Activated effector memory CD4-positive, alpha-beta T cell treated with Interleukin-2 at 50 U/mL for 16 hours (primary cell): ENCODE data around the gene CDKN1C.
A peak's percentile ranks its signal among the peaks of the same experiment; 100 is the strongest.

Experiments used
- DNase-seq: peaks from one replicate; pipeline ENCODE4 v3.0.0-alpha.2; 2020

CDKN1C gene

DNA sequence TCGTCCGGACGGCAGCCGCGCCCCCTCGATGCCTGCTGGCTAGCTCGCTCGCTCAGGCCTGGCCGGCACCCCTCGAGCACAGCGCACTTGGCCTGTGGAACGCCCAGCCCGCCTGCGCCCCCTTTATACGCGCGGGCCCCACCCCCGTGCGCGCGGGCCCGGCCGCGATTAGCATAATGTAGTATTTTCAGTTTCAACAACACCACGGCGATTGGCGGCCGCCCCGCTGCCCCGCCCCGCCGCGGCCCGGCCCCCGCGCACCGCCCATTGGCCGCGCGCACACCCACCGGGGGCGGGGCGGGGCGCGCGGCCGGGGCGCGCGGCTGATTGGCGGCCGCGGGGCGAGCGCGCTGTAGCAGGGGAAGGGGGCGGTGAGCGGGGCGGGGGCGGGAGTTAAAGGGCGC is at the start of gene CDKN1C:
TSS of gene CDKN1C (minus strand) at position 98 of the 404 bp plus-strand sequence. CDS start 319 bp downstream, outside the sequence.
- peak; percentile 75 for DNase-seq

GRCh38 chr11:2934611-2935239 is 49.1 kb upstream of the CDKN1C start:
- DNase-seq: no peak

- DNase-seq: no peak
Measured at GRCh38 chr11:2934021-2934550, 48.5 kb upstream of the CDKN1C start.

- peak; percentile 30 for DNase-seq
Measured at GRCh38 chr11:2933375-2934020, 47.9 kb upstream of the CDKN1C start.

DNA sequence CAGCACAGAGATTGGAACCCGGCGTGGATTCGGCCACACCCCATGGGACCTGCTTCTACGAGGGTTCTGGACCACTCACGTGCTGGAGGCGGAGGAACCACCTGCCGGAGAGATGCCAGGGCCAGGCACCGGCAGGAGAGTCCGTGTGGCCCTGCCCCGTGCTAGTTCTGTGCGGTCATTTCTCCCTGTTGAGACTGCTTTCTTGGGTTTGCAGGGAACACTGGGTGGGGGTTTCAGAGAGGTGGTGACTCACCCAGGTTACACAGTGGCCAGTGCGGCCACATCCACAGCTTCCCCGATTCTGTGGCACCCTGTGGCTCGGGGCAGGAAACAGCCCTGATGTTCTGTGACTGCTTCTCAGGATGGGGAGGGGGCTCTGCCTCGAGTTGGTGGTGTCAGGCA is 47.3 kb upstream of the CDKN1C start:
- no peak for DNase-seq

GRCh38 chr11:2931771-2932738 is 46.5 kb upstream of the CDKN1C start:
- DNase-seq: no peak

GRCh38 chr11:2931420-2931746 is 45.8 kb upstream of the CDKN1C start:
- DNase-seq: no peak

GRCh38 chr11:2930704-2931419 is 45.3 kb upstream of the CDKN1C start:
- DNase-seq: peak; percentile 29

DNA sequence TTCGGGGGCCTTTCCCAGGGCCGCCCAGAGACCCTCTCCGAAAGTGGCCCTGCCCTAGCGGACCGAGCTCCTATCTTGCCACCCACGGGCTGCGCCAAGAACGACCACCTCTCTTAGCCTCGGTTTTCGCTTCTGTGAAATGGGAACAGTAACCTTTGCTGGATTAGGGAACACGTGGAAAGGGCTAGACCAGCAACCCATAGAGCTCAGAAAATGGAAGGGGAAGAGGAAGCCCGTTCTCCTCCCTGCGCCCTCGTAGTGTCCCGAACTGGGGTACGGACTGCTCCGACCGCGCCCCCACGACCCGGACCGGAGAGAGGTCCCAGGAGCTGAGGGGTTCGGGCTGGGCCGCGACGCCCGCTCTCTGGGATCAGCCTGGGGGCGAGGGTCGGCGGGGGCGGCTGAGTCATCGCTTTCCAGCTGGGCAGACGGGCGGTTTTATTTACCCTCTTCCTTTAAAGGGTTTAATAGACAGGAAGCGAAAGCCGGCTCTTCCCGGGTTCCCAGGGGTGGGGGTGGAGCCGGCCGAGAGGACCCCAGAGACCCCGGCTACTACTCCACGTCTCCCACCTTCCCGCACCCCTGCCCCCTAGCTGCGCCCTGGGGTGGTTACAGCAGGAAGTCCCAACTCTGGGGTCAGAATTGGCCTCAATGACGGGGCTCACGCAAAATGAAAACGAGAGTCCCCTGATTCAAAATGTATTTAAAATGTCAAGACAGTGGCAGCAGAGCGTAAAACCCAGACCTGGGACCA is 44.6 kb upstream of the CDKN1C start:
- DNase-seq: no peak

GRCh38 chr11:2929531-2929949 is 44.0 kb upstream of the CDKN1C start:
- no peak for DNase-seq

DNA sequence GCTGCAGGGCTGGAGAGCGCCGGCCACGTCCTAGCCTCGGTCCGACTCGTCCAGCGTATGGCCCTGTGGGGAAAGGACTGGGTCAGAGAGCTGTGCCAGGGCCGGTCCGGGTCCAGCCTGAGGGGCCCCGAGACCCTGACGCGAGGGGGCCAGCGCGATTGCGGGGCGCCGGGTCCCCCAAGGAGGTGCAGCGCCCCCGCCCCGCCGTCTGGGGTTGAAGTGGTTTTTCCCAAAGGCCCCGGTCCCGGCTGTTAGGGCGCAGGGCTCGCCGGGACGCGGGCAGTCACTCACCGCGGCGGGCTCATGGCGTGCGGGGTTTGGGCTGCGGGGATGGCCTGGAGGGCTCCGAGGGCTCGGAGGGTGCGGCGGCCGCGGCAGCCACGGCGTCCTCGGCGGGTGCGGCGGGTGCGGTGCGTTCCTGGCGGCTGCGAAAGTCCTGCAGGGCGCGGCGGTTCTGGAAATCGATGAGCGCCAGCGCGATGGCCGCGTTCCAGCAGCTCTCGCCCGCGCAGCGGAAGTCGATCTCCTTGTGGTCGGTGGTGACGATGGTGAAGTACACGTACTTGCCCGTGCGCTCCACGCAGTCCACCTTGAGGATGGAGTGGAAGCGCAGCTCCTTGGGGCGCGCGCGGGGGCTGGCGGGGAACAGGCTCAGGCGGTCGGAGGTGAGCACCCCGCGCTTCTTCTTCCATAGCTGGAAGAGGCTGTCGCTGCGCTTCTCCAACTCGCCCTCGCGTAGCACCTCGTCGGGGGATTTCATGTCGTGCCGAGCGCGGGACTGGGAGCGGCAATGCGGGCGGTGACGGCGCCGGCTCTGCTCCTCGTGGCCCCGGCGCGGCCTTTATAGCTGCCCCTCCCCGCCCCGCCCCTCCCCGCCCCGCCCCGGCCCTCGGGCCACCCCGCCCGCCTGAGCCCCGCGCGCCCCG is 43.3 kb upstream of the CDKN1C start, which contains the start of gene PHLDA2:
TSS of gene PHLDA2 (minus strand) at position 816 of the 926 bp plus-strand sequence. CDS start at position 760, 56 bp downstream.
- DNase-seq: peak; percentile 41

DNA sequence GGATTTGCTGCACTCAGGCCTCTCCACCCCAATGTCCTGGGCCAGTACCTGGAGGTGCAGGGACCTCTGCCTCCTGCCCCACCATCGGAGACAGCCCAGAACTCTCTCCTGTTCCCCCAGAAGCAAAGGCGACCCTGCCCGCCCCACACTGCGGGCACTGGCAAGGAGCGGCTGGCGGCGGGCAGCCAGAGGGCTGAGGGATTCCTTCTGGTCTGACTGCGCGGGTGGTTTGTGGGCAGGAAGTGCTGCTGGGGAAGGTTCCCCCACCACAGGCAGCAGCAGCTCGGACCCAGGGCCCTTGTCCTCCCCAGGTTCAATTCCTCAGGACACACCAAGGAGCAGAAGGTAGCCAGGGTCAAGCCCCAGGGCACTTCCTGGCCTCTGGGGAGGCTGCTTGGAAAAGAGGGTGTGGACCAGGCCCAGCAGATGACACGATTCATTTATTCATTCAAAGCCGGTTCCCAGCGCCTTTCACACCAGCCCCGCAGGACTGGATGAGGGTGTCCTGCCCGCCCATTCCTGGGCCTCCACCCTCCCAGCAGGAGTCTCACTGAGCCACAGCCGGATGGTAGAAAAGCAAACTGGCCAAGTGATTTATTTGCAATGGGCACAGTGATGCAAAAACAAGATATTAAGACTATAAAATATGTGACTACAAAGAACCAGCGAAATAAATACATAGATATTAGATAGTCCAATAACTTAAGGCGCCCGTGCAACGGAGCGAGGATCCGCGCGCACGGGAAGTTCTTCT is 42.5 kb upstream of the CDKN1C start:
- DNase-seq: no peak

DNA sequence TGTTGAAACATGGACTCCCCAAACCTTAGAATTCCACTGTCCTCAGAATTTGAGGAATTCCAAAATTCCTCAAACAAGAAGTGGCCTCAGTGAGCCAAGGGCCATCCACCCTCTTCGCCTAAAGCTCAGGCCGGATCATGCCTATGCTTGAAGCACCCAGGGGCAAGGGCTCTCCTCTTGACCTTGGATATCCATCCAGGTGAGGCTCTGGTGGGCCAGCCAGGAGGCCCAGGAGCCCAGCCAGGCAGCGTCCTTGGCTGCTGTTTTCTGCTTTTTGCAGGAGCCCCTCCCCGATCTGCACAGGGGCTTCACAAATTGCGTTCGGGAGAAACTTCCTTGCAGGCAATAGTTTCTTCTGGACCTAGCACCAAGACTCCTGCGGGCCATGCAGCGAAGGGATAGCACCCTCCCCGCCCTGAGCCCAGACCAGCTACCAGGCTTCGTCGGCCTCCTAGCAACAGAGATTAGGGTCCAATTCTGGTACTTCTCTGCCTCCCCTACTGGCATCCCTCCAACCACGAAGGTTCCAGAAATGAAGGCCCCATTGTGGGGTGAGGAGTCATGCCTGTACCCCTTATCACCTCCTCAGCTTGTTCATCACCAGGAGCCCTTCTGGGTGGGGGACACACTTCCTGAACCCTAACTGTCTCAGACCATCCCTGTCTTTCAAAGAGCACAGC is 41.7 kb upstream of the CDKN1C start:
- DNase-seq: no peak

DNA sequence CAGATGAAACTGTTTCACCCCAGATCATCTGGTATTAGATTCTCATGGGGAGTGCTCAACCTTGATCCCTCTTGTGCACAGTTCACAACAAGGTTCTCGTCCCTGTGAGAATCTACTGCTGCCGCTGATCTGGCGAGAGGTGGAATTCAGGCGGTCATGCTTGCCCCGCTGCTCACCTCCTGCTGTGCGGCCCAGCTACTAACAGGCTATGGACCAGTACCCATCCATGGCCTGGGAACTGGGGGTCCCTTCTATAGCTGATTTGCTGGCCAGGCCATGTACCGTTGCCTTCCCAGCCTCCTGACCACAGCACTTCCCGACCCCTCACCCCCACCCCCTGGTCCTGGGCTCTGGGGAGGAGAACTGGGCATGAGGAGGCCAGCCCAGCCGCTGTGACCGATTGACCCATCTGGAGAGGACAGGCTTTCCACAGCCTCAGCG is 41.1 kb upstream of the CDKN1C start:
- DNase-seq: no peak

GRCh38 chr11:2924821-2925675 is 39.5 kb upstream of the CDKN1C start:
- DNase-seq: no peak

- no peak for DNase-seq
Measured at GRCh38 chr11:2924381-2924780, 38.8 kb upstream of the CDKN1C start.

- no peak for DNase-seq
Measured at GRCh38 chr11:2923446-2924375, 38.1 kb upstream of the CDKN1C start.
